Nephron progenitor cell (in vitro differentiated cells): ENCODE results near the gene LYRM2.

Experiments
- DNase-seq: peaks from one replicate; pipeline ENCODE4 v3.0.0; 2021
- H3K27ac Mint-ChIP-seq: 2 replicates; pipeline ENCODE4 v1.8.0; 2021; ENCODE audit warnings: mild to moderate bottlenecking, moderate library complexity, mixed read lengths
- H3K27me3 Mint-ChIP-seq: 2 replicates; pipeline ENCODE4 v1.8.0; 2021; ENCODE audit warnings: mild to moderate bottlenecking, low read depth, mixed read lengths; ENCODE audit not compliant: poor library complexity
- H3K36me3 Mint-ChIP-seq: 2 replicates; pipeline ENCODE4 v1.8.0; 2021; ENCODE audit warnings: low read depth, mixed read lengths
- H3K4me1 Mint-ChIP-seq: 2 replicates; pipeline ENCODE4 v1.8.0; 2021; ENCODE audit warnings: mixed read lengths
- H3K4me3 Mint-ChIP-seq: 2 replicates; pipeline ENCODE4 v1.8.0; 2021; ENCODE audit warnings: mild to moderate bottlenecking, moderate library complexity, mixed read lengths
- H3K9me3 Mint-ChIP-seq: 2 replicates; pipeline ENCODE4 v1.8.0; 2021; ENCODE audit warnings: mild to moderate bottlenecking, moderate library complexity, mixed read lengths
- TF ChIP-seq, protein P1 (sequence below): fragments of 200-600 bp; sonication (generic); IDR thresholded peaks from 2 replicates; pipeline ENCODE4 v1.5.0; 2021; ENCODE audit warnings: antibody characterized with exemption

LYRM2 gene

DNA sequence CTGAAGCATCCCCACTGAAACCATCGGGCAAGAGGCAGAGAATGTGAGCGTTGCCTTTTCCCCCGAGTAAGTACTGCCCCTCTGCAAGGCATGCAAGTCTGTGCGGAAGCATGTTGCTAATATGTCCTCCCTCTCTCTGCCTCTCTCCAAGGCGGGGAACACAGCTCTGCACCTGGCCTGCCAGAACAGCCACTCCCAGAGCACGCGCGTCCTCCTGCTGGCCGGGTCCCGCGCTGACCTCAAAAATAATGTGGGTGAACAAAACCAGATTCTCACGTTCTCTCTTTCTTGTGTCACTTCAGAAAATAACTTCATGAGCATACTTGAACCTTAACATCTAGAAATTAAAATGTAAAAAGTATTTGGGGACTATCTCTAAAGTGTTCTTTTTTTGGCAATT lies 26.4 kb downstream of the LYRM2 start:
- no peak overlapping the region for H3K4me3 Mint-ChIP-seq
- no peaks in the 10 kb centered on the region for H3K9me3 Mint-ChIP-seq
- peak overlapping the region; percentile 40 for H3K27ac Mint-ChIP-seq
- TF ChIP-seq, protein P1, sequence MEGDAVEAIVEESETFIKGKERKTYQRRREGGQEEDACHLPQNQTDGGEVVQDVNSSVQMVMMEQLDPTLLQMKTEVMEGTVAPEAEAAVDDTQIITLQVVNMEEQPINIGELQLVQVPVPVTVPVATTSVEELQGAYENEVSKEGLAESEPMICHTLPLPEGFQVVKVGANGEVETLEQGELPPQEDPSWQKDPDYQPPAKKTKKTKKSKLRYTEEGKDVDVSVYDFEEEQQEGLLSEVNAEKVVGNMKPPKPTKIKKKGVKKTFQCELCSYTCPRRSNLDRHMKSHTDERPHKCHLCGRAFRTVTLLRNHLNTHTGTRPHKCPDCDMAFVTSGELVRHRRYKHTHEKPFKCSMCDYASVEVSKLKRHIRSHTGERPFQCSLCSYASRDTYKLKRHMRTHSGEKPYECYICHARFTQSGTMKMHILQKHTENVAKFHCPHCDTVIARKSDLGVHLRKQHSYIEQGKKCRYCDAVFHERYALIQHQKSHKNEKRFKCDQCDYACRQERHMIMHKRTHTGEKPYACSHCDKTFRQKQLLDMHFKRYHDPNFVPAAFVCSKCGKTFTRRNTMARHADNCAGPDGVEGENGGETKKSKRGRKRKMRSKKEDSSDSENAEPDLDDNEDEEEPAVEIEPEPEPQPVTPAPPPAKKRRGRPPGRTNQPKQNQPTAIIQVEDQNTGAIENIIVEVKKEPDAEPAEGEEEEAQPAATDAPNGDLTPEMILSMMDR = no peak
- H3K27me3 Mint-ChIP-seq = peaks cover 10% of the 10 kb centered on the region
- DNase-seq = peak; percentile 11
- peaks cover 6% of the 10 kb centered on the region for H3K36me3 Mint-ChIP-seq
- H3K4me1 Mint-ChIP-seq = peaks cover 20% of the 10 kb centered on the region

DNA sequence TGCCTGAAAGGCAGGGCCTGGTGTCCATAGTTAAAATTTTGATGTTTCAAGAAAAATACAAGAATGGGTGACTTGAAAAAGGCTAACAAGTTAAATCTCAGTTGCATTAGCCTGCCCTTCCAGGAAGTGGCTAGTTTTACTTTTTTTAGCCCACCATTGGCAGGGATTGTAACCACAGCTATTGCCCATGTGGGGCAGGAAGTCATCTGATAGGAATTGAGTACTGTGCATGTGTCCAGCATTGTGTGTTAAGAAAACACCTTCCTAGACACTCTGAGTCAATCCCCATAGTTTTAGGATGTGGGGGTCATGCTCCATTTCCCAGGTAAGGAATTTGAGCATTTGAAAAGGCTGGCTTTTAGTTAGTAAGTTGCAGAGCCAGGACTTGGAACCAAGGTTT lies 26.9 kb downstream of the LYRM2 start:
- Mint-ChIP-seq H3K9me3 (no peaks in the 10 kb centered on the region), H3K4me1 (peaks cover 18% of the 10 kb centered on the region), H3K27me3 (peaks cover 10% of the 10 kb centered on the region), H3K4me3 (no peak overlapping the region), H3K27ac (no peak overlapping the region), H3K36me3 (peaks cover 4% of the 10 kb centered on the region)
- TF ChIP-seq, protein P1 = no peak
- no peak for DNase-seq

DNA sequence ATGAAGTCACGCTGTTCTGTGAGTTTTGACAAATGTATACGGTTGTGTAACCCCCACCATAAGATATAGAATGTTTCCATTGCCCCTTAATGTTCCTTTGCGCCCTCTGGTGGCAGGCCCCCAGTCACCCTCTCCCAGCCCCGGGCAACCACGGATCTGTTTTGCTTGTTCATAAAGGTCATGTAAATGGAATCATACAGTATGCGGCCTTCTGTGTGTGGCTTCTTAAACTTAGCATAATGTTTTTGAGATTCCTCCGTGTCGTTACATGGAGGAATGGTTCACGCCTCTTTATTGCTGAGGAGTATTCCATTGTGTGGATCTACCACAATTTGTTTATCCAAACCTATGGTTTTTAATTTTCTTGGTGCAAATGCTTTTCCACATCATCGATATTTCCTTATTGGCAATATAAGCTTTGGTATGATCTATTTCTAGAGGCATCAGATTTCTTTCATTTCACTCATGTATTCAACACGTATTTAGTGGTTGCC lies 28.4 kb downstream of the LYRM2 start:
- DNase-seq = peak; percentile 67
- Mint-ChIP-seq H3K4me1 (peaks cover 25% of the 10 kb centered on the region), H3K27ac (no peak overlapping the region), H3K9me3 (no peaks in the 10 kb centered on the region), H3K4me3 (no peak overlapping the region), H3K36me3 (peaks cover 4% of the 10 kb centered on the region), H3K27me3 (peaks cover 10% of the 10 kb centered on the region)
- TF ChIP-seq, protein P1 = peak; percentile 61

DNA sequence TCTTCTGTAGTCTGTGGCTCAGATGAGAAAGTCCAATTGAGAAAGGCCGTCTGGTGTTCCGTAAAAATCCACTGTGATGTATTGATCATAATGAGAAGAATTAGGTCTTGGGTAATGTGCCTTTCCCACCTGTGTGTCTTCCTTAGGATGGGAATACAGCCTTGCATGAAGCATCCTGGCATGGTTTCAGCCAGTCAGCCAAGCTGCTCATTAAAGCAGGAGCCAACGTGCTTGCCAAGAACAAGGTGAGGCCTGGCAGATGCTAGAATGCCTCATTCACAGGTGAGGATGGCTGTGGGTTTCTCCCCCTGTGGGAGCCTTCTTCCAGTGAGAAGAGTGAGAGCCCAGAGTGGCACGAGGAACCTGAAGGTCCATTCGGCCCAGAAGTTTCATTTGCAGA lies 32.7 kb downstream of the LYRM2 start:
- H3K27me3 Mint-ChIP-seq = peaks cover 6% of the 10 kb centered on the region
- no peak for DNase-seq
- H3K36me3 Mint-ChIP-seq = peaks cover 4% of the 10 kb centered on the region
- H3K4me3 Mint-ChIP-seq = no peak overlapping the region
- H3K4me1 Mint-ChIP-seq = peaks cover 55% of the 10 kb centered on the region
- H3K27ac Mint-ChIP-seq = no peak overlapping the region
- H3K9me3 Mint-ChIP-seq = no peaks in the 10 kb centered on the region
- TF ChIP-seq, protein P1 = no peak

DNA sequence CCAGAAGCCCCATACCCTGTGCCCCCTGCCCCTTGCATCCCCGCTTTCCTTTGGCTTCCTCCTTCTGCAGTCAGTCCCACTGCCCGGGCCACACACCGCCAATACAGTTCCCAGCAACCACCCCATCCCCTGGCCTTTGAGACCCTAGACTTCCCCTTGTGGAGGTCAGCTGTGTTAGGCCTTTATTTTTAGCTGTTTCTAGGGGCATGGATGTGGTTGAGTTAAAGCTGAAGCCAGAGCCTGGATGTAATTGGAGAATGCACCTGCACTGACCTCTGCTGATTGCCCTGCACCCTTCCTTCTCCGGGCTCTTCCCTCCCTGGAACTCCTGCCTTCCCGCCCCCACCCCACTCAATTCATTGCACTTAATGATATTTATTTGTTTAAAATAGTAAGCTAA lies 33.9 kb downstream of the LYRM2 start:
- Mint-ChIP-seq H3K9me3 (no peaks in the 10 kb centered on the region), H3K27me3 (peaks cover 4% of the 10 kb centered on the region), H3K27ac (peak overlapping the region; percentile 91), H3K4me1 (peaks cover 58% of the 10 kb centered on the region), H3K4me3 (no peak overlapping the region), H3K36me3 (no peaks in the 10 kb centered on the region)
- TF ChIP-seq, protein P1 = no peak
- DNase-seq = peak; percentile 15

DNA sequence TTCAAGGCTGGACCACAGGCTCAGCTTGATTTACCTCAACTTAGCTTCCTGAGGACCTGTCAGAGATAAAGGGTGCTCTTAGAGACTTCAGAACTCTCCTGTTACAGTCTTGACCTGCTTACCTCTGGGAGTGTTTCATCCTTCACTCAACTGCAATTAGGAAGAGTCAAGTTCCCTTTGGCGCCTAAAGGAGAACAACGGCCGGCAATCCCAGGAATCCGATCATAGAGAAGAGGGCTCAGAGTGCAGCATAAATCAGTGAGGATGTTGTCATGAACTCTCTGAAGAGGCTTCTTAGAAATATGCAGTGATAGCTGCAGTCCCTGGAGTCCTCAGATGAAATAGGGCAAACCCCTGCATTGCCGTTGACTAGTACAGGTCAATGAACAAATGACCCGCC lies 36.4 kb downstream of the LYRM2 start:
- TF ChIP-seq, protein P1 = no peak
- Mint-ChIP-seq H3K4me3 (peak overlapping the region; percentile 7), H3K27me3 (no peaks in the 10 kb centered on the region), H3K4me1 (peaks cover 75% of the 10 kb centered on the region), H3K27ac (peak overlapping the region; percentile 85), H3K9me3 (no peaks in the 10 kb centered on the region), H3K36me3 (peaks cover 8% of the 10 kb centered on the region)
- peak; percentile 24 for DNase-seq
